ENCODE data around the gene ZSWIM4.

DNA sequence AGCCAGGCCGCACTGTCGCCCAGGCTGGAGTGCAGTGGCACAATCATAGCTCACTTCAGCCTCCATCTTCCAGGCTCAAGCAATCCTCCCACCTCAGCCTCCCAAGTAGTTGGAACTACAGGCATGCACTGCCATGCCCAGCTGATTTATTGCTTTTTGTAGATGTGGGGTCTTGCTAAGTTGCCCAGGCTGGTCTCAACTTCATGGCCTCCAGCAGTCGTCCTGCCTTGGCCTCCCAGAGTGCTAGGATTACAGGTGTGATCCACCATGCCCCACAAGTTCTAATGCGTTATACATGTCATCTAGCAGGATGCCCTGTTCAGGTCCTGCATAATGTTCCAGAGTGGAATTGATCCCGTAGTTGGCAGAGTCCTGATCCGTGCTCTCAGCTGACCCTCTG is 16.4 kb upstream of the ZSWIM4 start:
- TF ChIP-seq SAFB2 (CRISPR knock-in tag; IDR thresholded peaks at IDR 0.05; ENCODE audit: borderline replicate concordance, low read depth) (no peak), ZNF235 (CRISPR knock-in tag; IDR thresholded peaks at IDR 0.05; ENCODE audit: borderline replicate concordance) (no peak)
